HG03442 (cell line): Measurements from ENCODE around the gene TEKT2.

Experiments used
- ATAC-seq: cut with Tn5 transposase; IDR thresholded peaks from one replicate; pipeline ENCODE4 v1.9.1; 2021; ENCODE audit warnings: mild to moderate bottlenecking, moderate library complexity; ENCODE audit not compliant: unreplicated experiment

The TEKT2 gene

GRCh38 chr1:36126005-36126716 is 42.3 kb downstream of the TEKT2 start:
- ATAC-seq: no peak

- no peak for ATAC-seq
These were observed 43.1 kb downstream of the TEKT2 start for GRCh38 chr1:36126797-36127500.

- no peak for ATAC-seq
These were observed 44.4 kb downstream of the TEKT2 start for GRCh38 chr1:36128126-36128904.

GRCh38 chr1:36128905-36129206 is 45.0 kb downstream of the TEKT2 start:
- ATAC-seq: no peak

- ATAC-seq: no peak
These were observed 48.1 kb downstream of the TEKT2 start for GRCh38 chr1:36132029-36132428.

GRCh38 chr1:36133484-36133883 is 49.6 kb downstream of the TEKT2 start:
- no peak for ATAC-seq

GRCh38 chr1:36134031-36134430 is 50.1 kb downstream of the TEKT2 start:
- no peak for ATAC-seq

- ATAC-seq: no peak
These were observed 50.8 kb downstream of the TEKT2 start for GRCh38 chr1:36134505-36135329.

GRCh38 chr1:36135330-36135667 is 51.4 kb downstream of the TEKT2 start:
- no peak for ATAC-seq

- ATAC-seq: no peak
These were observed 51.9 kb downstream of the TEKT2 start for GRCh38 chr1:36135796-36136195.

- no peak for ATAC-seq
These were observed 52.6 kb downstream of the TEKT2 start for GRCh38 chr1:36136535-36136934.

- ATAC-seq: no peak
These were observed 53.3 kb downstream of the TEKT2 start for GRCh38 chr1:36137226-36137625.

- no peak for ATAC-seq
These were observed 53.9 kb downstream of the TEKT2 start for GRCh38 chr1:36137776-36138175.
